OCI-LY3 (cell line): ENCODE measurements around the gene TAS2R1.

Source experiments
- H2AFZ ChIP-seq: fragments of 200-600, 300-600 bp; shearing (Covaris generic); 2 replicates; pipeline ENCODE4 v1.6.0; 2014; ENCODE audit warnings: antibody characterized with exemption, low read depth, low read length
- H3K27ac ChIP-seq: fragments of 200-600, 300-600 bp; sonication (generic); 2 replicates; pipeline ENCODE4 v1.5.1; 2014; ENCODE audit warnings: mild to moderate bottlenecking, low read length, moderate library complexity, mixed read lengths
- H3K27me3 ChIP-seq: fragments of 200-600, 300-600 bp; sonication (generic); 2 replicates; pipeline ENCODE4 v1.6.1; 2014; ENCODE audit warnings: low read depth, low read length, mixed read lengths
- H3K36me3 ChIP-seq: fragments of 200-600, 300-600 bp; sonication (generic); replicated peaks from 2 replicates; pipeline ENCODE3; 2014; ENCODE audit warnings: low read depth, low read length, mixed read lengths
- H3K4me1 ChIP-seq: fragments of 300-600, 200-600 bp; sonication (generic); 2 replicates; pipeline ENCODE4 v1.6.1; 2014; ENCODE audit warnings: low read length, mixed read lengths
- H3K4me2 ChIP-seq: fragments of 200-600, 300-600 bp; sonication (generic); 2 replicates; pipeline ENCODE4 v1.6.1; 2014; ENCODE audit warnings: low read length, mixed read lengths
- H3K4me3 ChIP-seq: fragments of 300-600, 200-600 bp; sonication (generic); 2 replicates; pipeline ENCODE4 v1.5.1; 2014; ENCODE audit warnings: antibody characterized with exemption, mild to moderate bottlenecking, low read length, moderate library complexity
- H3K79me2 ChIP-seq: fragments of 300-600, 200-600 bp; shearing (Covaris generic); 2 replicates; pipeline ENCODE4 v1.6.1; 2014; ENCODE audit warnings: mild to moderate bottlenecking, low read length, mixed read lengths
- H3K9ac ChIP-seq: fragments of 300-600, 200-600 bp; shearing (Covaris generic); 2 replicates; pipeline ENCODE4 v1.6.0; 2014; ENCODE audit warnings: mild to moderate bottlenecking, low read length, moderate library complexity
- H3K9me3 ChIP-seq: fragments of 200-600, 300-600 bp; shearing (Covaris generic); 2 replicates; pipeline ENCODE4 v1.6.1; 2014; ENCODE audit warnings: low read length, mixed read lengths; ENCODE audit not compliant: insufficient read depth
- H4K20me1 ChIP-seq: fragments of 200-600, 300-600 bp; sonication (generic); 2 replicates; pipeline ENCODE4 v1.6.1; 2016; ENCODE audit warnings: low read length, mixed read lengths; ENCODE audit not compliant: insufficient read depth
- EZH2phosphoT487 ChIP-seq: fragments of 200-600 bp; shearing (Covaris generic); IDR thresholded peaks from 2 replicates; pipeline ENCODE4 v1.6.1; 2018; ENCODE audit warnings: antibody characterized with exemption, mixed run types, low read depth
- TF ChIP-seq, protein P1 (sequence below): fragments of 200-600, 300-600 bp; sonication (generic); IDR thresholded peaks from 2 replicates; pipeline ENCODE4 v1.5.1; 2014; ENCODE audit warnings: antibody characterized with exemption, low read length, low read depth

The TAS2R1 gene

DNA sequence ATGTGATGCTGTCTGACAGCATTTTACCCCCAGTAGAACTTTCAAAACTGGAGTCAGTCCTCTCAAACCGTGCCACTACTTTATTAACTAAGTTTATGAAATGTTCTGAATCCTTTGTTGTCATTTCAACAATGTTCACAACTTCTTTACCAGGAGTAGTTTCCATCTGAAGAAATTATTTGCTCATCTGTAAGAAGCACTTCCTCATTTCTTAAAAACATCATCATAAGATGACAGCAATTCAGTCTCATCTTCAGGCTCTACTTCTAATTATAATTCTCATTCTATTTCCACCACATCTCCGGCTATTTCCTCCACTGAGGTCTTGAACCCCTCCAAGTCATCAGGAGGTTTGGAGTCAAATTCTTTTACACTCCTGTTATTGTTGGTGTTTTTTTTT lies 2.3 kb upstream of the TAS2R1 start:
- Histone ChIP-seq H3K4me3 (no peak overlapping the region), H3K27ac (no peak overlapping the region), H3K4me2 (no peak overlapping the region), H3K27me3 (no peaks in the 10 kb centered on the region), H3K9ac (no peak overlapping the region), H3K9me3 (no peaks in the 10 kb centered on the region), H3K36me3 (no peaks in the 10 kb centered on the region), H4K20me1 (no peaks in the 10 kb centered on the region), H2AFZ (no peak overlapping the region), H3K4me1 (no peaks in the 10 kb centered on the region), H3K79me2 (no peaks in the 10 kb centered on the region)
- TF ChIP-seq, protein P1, sequence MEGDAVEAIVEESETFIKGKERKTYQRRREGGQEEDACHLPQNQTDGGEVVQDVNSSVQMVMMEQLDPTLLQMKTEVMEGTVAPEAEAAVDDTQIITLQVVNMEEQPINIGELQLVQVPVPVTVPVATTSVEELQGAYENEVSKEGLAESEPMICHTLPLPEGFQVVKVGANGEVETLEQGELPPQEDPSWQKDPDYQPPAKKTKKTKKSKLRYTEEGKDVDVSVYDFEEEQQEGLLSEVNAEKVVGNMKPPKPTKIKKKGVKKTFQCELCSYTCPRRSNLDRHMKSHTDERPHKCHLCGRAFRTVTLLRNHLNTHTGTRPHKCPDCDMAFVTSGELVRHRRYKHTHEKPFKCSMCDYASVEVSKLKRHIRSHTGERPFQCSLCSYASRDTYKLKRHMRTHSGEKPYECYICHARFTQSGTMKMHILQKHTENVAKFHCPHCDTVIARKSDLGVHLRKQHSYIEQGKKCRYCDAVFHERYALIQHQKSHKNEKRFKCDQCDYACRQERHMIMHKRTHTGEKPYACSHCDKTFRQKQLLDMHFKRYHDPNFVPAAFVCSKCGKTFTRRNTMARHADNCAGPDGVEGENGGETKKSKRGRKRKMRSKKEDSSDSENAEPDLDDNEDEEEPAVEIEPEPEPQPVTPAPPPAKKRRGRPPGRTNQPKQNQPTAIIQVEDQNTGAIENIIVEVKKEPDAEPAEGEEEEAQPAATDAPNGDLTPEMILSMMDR = no peak
- TF ChIP-seq EZH2phosphoT487 = no peak

DNA sequence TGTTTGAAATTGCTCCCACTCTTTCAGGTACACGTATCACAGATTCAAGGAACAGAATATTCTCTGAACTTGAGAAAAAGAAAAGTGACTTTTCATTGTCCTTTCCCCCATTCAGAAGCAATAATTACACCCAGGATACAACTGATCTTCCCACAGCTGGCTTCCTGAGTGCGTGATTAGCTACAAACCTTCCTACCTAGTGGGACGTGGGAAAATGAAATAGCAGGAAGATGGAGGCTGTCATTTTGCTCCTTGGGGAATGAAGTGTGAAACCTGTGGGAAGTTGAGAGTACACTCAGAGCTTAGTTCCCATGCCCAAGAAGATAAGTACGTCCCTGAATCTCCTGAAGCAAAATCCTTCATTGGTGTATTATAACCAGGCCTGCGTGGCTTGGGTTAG lies 2.6 kb downstream of the TAS2R1 start:
- no peak for TF ChIP-seq EZH2phosphoT487
- TF ChIP-seq, protein P1 = no peak
- H3K79me2 ChIP-seq = no peaks in the 10 kb centered on the region
- no peaks in the 10 kb centered on the region for H3K36me3 ChIP-seq
- no peaks in the 10 kb centered on the region for H3K9me3 ChIP-seq
- H3K4me3 ChIP-seq = no peak overlapping the region
- H4K20me1 ChIP-seq = no peaks in the 10 kb centered on the region
- H3K4me2 ChIP-seq = no peak overlapping the region
- H3K4me1 ChIP-seq = peaks cover 6% of the 10 kb centered on the region
- H3K9ac ChIP-seq = no peak overlapping the region
- H2AFZ ChIP-seq = no peak overlapping the region
- no peak overlapping the region for H3K27ac ChIP-seq
- no peaks in the 10 kb centered on the region for H3K27me3 ChIP-seq

DNA sequence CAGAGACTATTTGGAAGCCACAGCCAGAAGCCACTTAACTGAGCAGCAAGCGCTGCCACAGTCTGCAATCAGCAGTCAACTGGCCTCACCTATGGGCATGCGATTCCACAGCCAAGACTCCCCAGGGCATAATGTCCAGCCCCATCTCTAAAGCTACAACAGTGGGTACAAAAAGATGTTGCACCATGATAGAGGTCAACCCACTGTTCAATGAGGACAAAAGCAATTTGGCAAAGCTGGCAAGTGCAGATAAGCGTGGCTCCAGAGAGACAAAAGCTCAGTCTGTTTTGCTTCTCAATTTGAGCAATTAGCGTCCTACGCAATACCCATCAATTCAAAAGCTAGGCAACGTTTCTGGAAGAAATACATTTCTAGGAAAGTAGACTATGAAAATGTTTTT lies 3.2 kb downstream of the TAS2R1 start:
- no peak overlapping the region for H2AFZ ChIP-seq
- no peaks in the 10 kb centered on the region for H3K36me3 ChIP-seq
- H4K20me1 ChIP-seq = no peaks in the 10 kb centered on the region
- H3K9me3 ChIP-seq = no peaks in the 10 kb centered on the region
- H3K9ac ChIP-seq = no peak overlapping the region
- H3K4me2 ChIP-seq = no peak overlapping the region
- TF ChIP-seq EZH2phosphoT487 = no peak
- H3K4me1 ChIP-seq = peaks cover 6% of the 10 kb centered on the region
- H3K27ac ChIP-seq = no peak overlapping the region
- H3K27me3 ChIP-seq = no peaks in the 10 kb centered on the region
- H3K79me2 ChIP-seq = no peaks in the 10 kb centered on the region
- H3K4me3 ChIP-seq = no peak overlapping the region

DNA sequence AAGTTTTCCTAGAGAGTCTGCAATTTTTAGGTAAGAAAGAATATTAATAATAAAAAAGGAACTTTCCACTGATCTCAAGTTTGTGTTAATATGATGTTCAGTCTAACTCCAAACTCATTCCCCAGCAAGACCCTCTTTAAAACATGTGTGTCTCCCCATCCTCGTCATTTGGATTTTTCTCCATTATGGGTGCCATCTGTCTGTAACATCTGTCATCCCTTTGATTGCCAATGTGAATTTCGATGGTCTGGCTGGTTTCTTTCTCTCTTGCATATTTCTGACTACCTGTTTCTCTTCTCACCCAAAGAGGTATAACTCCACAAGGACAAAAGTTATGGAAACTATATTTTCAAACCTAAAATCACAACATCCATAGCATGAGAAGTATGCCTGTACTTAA lies 4.4 kb downstream of the TAS2R1 start:
- TF ChIP-seq, protein P1 = no peak
- no peak for TF ChIP-seq EZH2phosphoT487
- no peaks in the 10 kb centered on the region for H3K9me3 ChIP-seq
- peaks cover 6% of the 10 kb centered on the region for H3K4me1 ChIP-seq
- H3K27ac ChIP-seq = no peak overlapping the region
- H3K79me2 ChIP-seq = no peaks in the 10 kb centered on the region
- H3K9ac ChIP-seq = no peak overlapping the region
- H4K20me1 ChIP-seq = no peaks in the 10 kb centered on the region
- H3K27me3 ChIP-seq = no peaks in the 10 kb centered on the region
- no peaks in the 10 kb centered on the region for H3K36me3 ChIP-seq
- no peak overlapping the region for H3K4me2 ChIP-seq
- H2AFZ ChIP-seq = no peak overlapping the region
- no peak overlapping the region for H3K4me3 ChIP-seq

DNA sequence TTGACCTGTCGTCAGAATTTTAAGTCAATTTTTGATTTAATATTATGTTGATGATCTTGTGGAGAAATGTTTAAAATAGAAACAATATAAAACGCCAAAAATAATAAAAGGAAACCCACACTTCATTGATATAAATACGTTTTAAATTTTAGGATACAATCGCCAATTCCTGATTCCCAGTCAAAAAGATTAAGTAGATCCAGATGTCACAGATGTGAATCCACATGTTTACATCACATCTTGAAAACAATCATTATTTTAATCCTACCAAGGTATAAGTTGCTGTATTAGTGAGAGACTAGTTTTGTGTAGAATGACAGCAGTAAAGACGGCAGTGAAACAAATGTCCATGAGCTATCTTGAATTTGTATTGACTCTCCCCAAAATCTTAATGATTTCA lies 4.9 kb downstream of the TAS2R1 start:
- H3K9me3 ChIP-seq = no peaks in the 10 kb centered on the region
- no peaks in the 10 kb centered on the region for H3K36me3 ChIP-seq
- no peaks in the 10 kb centered on the region for H3K79me2 ChIP-seq
- TF ChIP-seq EZH2phosphoT487 = no peak
- TF ChIP-seq, protein P1 = no peak
- no peak overlapping the region for H3K27ac ChIP-seq
- no peak overlapping the region for H3K9ac ChIP-seq
- H4K20me1 ChIP-seq = no peaks in the 10 kb centered on the region
- H3K27me3 ChIP-seq = no peaks in the 10 kb centered on the region
- no peak overlapping the region for H2AFZ ChIP-seq
- H3K4me2 ChIP-seq = no peak overlapping the region
- H3K4me1 ChIP-seq = peaks cover 6% of the 10 kb centered on the region
- no peak overlapping the region for H3K4me3 ChIP-seq
